BJ (cell line): Measurements from ENCODE around the gene PANX1. TPM values are rescaled to one million over a fixed set of nuclear protein-coding genes. Genes with fewer than 3 reads are reported as not detected.

ENCODE experiments used
- CTCF ChIA-PET: fragments of 350-600 bp; formaldehyde crosslinking; extraction: SDS; loops from one replicate; lab custom pipeline; 2021; ENCODE audit warnings: antibody characterized with exemption, inconsistent platforms; lab: Yijun Ruan, JAX
- POLR2A ChIA-PET: fragments of 300-600 bp; sonication (Branson Sonifier 250); formaldehyde crosslinking; extraction: SDS; loops from one replicate; lab custom pipeline; 2021; ENCODE audit warnings: antibody characterized with exemption; lab: Charles Lee
- DNase-seq: peaks from one replicate; pipeline ENCODE4 v3.0.0-alpha.2; 2011; ENCODE audit warnings: low read depth
- H3K27me3 ChIP-seq: 2 replicates; pipeline ENCODE4 v1.6.0; 2011; ENCODE audit warnings: low read length; ENCODE audit not compliant: control insufficient read depth, insufficient read depth
- H3K36me3 ChIP-seq: 2 replicates; pipeline ENCODE4 v1.5.1; 2011; ENCODE audit warnings: low read length; ENCODE audit not compliant: control insufficient read depth, insufficient read depth
- H3K4me3 ChIP-seq: 2 replicates; pipeline ENCODE4 v1.5.1; 2011; ENCODE audit warnings: low read depth, mild to moderate bottlenecking, control low read depth, low read length
- polyA plus RNA-seq: library from polyadenylated mRNA; depleted of rRNA; stranded (reverse); fragments of >200 nt; gene quantifications from 2 replicates; pipeline ENCODE4 v1.2.3, GENCODE V29; 2011
- TF ChIP-seq, protein P1 (sequence below): IDR thresholded peaks from 2 replicates; pipeline ENCODE4 v1.5.1; 2011; ENCODE audit warnings: low read depth, mild to moderate bottlenecking, control low read depth, inconsistent platforms, low read length, moderate library complexity; ENCODE audit not compliant: insufficient read depth

PANX1 gene
- polyA plus RNA-seq, 1 experiment, result 30.1 TPM

DNA sequence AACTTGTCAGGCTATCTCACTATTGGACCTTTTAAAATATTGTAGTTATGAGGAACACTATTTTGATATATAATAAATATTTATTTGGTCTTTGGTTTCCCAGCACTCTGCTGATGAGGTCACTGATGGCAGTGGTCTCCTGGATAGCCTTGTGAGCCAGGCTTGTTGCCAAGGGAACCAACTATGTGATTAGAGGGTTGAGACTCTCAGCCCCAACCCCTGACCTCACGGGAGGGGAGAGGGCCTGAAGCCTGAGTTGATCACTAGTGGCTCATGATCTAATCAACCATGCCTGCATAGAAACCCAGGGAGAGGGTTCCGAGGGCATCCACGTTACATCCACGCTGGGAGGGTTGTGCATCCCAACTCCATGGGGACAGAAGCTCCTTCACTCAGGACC is 10.8 kb downstream of the PANX1 start:
- Histone ChIP-seq H3K36me3 (no peaks in the 10 kb centered on the region), H3K4me3 (no peak overlapping the region), H3K27me3 (no peaks in the 10 kb centered on the region)
- POLR2A ChIA-PET, result no interaction called here
- TF ChIP-seq, protein P1, sequence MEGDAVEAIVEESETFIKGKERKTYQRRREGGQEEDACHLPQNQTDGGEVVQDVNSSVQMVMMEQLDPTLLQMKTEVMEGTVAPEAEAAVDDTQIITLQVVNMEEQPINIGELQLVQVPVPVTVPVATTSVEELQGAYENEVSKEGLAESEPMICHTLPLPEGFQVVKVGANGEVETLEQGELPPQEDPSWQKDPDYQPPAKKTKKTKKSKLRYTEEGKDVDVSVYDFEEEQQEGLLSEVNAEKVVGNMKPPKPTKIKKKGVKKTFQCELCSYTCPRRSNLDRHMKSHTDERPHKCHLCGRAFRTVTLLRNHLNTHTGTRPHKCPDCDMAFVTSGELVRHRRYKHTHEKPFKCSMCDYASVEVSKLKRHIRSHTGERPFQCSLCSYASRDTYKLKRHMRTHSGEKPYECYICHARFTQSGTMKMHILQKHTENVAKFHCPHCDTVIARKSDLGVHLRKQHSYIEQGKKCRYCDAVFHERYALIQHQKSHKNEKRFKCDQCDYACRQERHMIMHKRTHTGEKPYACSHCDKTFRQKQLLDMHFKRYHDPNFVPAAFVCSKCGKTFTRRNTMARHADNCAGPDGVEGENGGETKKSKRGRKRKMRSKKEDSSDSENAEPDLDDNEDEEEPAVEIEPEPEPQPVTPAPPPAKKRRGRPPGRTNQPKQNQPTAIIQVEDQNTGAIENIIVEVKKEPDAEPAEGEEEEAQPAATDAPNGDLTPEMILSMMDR, result no peak
- CTCF ChIA-PET, result no interaction called here
- no peak for DNase-seq

DNA sequence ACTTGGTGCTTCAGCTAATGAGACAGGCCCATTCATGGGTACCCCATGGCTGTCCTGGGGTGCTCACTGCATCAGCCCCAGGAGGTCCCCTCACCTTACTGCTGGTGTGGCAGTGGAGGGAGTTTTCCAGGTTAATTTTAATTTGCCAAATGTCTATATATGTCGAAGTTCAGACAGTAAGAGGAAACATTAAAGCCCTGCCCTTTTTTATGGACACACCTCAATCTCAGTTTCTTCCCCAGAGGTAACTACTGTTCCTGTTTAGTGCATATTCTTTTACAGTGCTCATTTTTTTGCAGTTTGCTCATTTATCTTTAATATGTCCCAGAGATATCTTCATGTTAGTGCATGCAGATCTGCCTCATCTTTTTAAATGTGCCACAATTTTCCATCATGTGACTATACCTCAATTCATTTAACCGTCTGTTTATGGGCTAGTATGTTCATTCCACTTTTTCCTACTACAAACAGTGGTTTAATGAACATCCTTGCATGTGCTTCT is 11.6 kb downstream of the PANX1 start:
- Histone ChIP-seq H3K27me3 (no peaks in the 10 kb centered on the region), H3K36me3 (no peaks in the 10 kb centered on the region), H3K4me3 (no peak overlapping the region)
- ChIA-PET CTCF (no interaction called here), POLR2A (no interaction called here)
- no peak for DNase-seq
- TF ChIP-seq, protein P1, result no peak

DNA sequence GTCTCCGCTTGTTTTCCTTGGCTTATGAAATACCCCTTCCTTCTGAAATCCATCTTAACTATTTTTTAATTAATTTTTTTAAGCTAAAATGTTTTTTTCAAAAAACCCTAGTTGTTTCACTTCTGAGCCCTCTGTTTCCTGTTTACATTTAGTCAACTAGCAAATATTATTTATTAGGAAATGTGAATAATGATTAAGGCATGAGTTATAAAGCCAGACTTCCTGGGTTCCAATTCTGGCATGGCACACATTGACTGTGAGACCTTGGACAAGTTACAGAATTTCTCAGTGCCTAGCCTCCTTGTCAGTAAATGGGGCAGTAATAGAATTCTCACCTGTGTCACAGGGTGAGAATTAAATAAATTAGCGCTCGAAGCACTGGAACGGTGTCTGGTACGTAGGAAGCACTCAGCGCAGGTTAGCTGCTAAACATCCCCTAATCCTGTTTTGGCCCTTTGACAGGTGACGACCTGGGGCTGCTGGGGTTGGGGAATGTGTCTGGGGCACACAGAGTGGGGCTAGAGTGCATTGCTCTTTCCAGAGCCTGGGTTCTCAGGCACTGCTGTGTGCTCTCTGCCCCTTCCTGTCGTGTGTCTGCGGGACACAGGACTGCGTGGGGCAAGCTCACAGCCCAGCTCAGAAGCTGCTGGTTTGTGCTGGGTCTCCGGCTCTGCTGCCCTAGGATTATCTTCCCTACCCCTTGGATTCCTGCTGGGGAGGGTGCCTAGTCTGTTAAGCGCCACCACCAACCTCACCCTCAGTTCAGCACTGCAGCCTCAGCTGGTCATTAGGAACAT is 13.1 kb downstream of the PANX1 start:
- H3K4me3 ChIP-seq, result no peak overlapping the region
- ChIA-PET CTCF (interaction anchor here (1.1 to 2.1 kb wide), 2 partner anchors 29 to 276 kb away, joined by 4 to 7 read pairs; no protein-coding TSS in a partner anchor), POLR2A (interaction anchor here (0.6 kb wide), 1 partner anchor 818 kb away, joined by 3 read pairs; no protein-coding TSS in a partner anchor)
- TF ChIP-seq, protein P1, result no peak
- no peaks in the 10 kb centered on the region for H3K27me3 ChIP-seq
- DNase-seq, result no peak
- no peaks in the 10 kb centered on the region; the same call in 1 of the 2 replicates for H3K36me3 ChIP-seq

DNA sequence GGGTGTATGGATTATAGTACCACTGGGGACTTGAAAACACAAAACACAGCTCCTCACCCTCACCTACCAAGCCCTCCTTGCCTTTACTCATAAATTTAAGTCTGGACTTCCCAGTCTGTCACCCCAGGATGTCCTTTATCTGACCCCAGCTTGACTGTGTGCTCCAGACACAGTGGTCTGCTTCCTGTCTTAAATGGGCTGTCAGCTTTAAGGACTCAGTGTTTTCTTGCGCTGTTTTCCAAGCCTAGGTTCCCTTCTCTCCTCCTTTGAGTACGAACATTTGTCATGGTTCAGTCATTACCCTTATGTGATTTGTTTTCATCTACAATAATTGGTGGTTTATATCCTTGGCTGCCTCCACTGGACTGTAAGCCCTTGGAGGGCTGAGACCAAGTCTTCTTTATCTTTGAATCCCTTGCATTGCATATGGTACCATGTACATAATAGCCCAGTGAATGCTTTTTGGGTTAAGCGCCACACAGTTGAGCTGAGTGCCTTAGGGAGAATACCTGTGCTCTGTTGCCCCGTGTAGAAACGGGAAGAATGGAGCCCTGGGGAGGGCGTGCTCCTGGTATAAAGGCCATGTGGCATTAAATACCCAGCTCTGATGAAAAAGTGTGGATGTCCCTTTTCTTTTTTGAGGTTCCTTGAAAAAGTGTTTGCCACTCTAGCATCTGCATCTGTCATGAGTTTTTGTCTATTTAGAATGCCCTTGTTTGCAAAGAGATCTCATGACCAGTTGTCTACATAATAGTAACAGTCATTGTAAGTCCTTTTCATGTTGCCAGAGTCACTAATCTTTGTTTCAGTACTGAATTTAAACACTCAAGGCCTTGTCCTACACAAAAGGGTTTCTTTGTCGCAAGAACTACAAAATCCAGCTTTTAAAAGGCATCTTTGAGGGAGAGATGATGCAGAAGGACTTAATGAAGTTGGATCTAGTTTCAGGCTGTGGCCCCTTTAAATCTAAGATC is 14.0 kb downstream of the PANX1 start:
- Histone ChIP-seq H3K4me3 (no peak overlapping the region), H3K27me3 (no peaks in the 10 kb centered on the region), H3K36me3 (no peaks in the 10 kb centered on the region; the same call in 1 of the 2 replicates)
- DNase-seq, result no peak
- TF ChIP-seq, protein P1, result no peak
- POLR2A ChIA-PET, result no interaction called here
- CTCF ChIA-PET, result interaction anchor here (0.6 to 2.1 kb wide), 5 partner anchors 13 to 448 kb away, joined by 3 to 7 read pairs (median 4); no protein-coding TSS in a partner anchor
